Activated naive CD8-positive, alpha-beta T cell treated with anti-CD3 and anti-CD28 coated beads, Interleukin-2, amount 50 U/mL, for 24 hours (primary cell): ENCODE results near the gene SORCS2.
"Not testable (repeated sequence)": the region's sequence is repeated elsewhere in the genome, so short reads cannot be mapped to it uniquely, and the experiment has no call there.

Experiments used
- ATAC-seq: fragments of 150-1000 bp; cut with Tn5 transposase; one replicate; pipeline ENCODE4 v1.10.0; 2021
- DNase-seq: peaks from one replicate; pipeline ENCODE4 v3.0.0; 2021
- H3K27ac Mint-ChIP-seq: one replicate; pipeline ENCODE4 v1.8.0; 2021; ENCODE audit warnings: mild to moderate bottlenecking, mixed read lengths
- H3K27me3 Mint-ChIP-seq: one replicate; pipeline ENCODE4 v1.8.0; 2021; ENCODE audit warnings: mixed read lengths
- H3K36me3 Mint-ChIP-seq: one replicate; pipeline ENCODE4 v1.8.0; 2021; ENCODE audit warnings: low read depth, mixed read lengths
- H3K4me1 Mint-ChIP-seq: one replicate; pipeline ENCODE4 v1.8.0; 2021; ENCODE audit warnings: mixed read lengths
- H3K4me3 Mint-ChIP-seq: one replicate; pipeline ENCODE4 v1.8.0; 2021; ENCODE audit warnings: mild to moderate bottlenecking, moderate library complexity, mixed read lengths
- H3K9me3 Mint-ChIP-seq: one replicate; pipeline ENCODE4 v1.8.0; 2021; ENCODE audit warnings: mixed read lengths

The SORCS2 gene

DNA sequence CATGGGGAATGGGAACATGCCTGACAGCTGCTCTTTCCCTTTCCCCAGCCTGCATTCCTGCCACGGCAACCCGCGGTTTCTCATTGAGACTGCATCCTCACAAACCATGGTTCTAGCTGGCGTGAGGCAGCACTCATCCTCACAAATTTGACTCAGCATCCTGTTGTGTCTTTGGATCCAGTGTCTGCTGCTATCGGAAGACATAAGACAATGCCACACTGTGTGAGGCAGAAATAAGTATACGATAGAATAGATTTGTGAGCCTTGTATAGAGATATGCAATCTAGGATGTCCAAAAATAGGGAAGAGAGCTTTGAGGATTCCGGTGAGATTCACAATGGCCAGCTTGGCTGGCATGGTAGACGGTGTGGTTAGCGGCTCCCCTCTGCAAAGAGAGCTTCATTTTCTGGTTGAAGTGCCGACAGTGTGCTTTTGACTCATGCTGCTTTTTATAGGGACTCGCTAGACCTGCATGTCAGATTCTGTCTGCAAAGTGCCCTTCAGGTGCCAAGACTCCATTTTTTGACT is 403.7 kb downstream of the SORCS2 start:
- Mint-ChIP-seq H3K4me1 (no peaks in the 10 kb centered on the region), H3K9me3 (no peaks in the 10 kb centered on the region), H3K36me3 (no peaks in the 10 kb centered on the region), H3K27me3 (peaks cover 4% of the 10 kb centered on the region), H3K4me3 (no peak overlapping the region), H3K27ac (no peak overlapping the region)
- ATAC-seq (no peak), DNase-seq (no peak)

GRCh38 chr4:7596918-7597606 is 404.7 kb downstream of the SORCS2 start:
- no peak for ATAC-seq
- no peak overlapping the region for H3K4me3 Mint-ChIP-seq
- no peaks in the 10 kb centered on the region for H3K9me3 Mint-ChIP-seq
- H3K4me1 Mint-ChIP-seq = no peaks in the 10 kb centered on the region
- no peak for DNase-seq
- H3K27ac Mint-ChIP-seq = no peak overlapping the region
- H3K27me3 Mint-ChIP-seq = peaks cover 3% of the 10 kb centered on the region
- H3K36me3 Mint-ChIP-seq = no peaks in the 10 kb centered on the region

DNA sequence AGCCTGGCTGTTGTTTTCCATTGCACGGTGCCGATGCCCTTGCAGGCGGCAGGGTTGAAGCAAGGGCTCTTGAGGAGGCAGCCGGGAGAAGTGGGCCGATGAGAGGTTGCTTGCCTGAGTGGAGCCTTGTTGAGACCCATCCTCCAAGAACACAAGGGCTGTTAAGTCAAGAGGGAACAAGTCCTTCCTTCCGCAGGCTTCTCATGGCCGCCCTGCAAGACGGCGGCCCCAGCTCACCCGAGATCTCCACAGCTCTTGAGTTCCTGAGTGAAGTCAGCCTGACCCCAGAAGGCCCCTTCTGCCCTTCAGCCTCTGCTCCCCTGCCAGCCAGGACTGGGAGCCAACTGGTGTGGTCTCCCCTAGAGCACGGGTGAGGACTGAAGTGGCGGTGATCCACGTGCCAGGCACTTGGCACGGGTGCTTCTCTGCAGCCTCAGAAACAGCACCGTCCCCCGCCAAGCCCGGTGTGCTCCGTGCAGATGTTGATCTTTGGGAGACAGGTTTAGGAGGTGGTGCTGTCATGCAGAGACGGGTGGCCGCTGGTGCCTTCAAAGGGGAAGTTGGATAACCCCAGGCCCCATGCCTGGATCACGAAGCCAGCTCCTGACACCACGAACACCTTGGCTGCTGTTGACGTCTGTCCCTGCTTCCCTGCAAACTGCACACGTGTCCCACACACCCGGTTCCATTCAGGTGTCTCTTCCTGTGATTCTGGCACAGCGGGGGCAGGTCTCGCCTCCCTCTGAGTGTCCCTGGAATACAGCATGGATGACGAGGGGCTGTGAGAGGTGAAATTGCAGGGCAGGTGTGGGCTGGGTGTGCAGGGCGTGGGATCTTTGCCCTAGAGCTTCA is 406.8 kb downstream of the SORCS2 start:
- Mint-ChIP-seq H3K36me3 (no peaks in the 10 kb centered on the region), H3K27ac (no peak overlapping the region)
- no peak for ATAC-seq

DNA sequence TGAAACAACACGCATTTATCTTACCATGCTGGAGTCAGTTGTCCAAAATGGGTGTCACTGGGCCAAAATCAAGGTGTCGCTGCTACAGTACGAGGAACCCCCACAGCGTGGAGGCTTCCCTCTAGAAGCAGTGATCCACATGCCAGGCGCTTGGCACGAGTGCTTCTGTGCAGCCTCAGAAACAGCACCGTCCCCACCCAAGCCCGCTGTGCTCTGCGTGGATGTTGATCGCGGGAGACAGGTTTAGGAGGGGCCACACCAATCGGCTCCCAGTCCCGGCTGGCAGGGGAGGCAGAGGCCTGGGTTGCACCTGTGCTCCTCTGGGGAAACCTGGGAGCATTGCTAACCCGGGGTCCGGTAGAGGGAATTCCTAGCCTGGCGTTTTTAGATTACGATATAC is 407.9 kb downstream of the SORCS2 start:
- Mint-ChIP-seq H3K27me3 (peaks cover 3% of the 10 kb centered on the region), H3K27ac (no peak overlapping the region), H3K4me3 (no peak overlapping the region), H3K4me1 (no peaks in the 10 kb centered on the region), H3K36me3 (no peaks in the 10 kb centered on the region), H3K9me3 (peaks cover 13% of the 10 kb centered on the region)
- no peak for ATAC-seq
- no peak for DNase-seq

More for the DNA sequence above, 406.8 kb downstream of the SORCS2 start:
- DNase-seq = no peak
- Mint-ChIP-seq H3K27me3 (peaks cover 3% of the 10 kb centered on the region), H3K9me3 (peaks cover 9% of the 10 kb centered on the region), H3K4me3 (no peak overlapping the region), H3K4me1 (no peaks in the 10 kb centered on the region)

DNA sequence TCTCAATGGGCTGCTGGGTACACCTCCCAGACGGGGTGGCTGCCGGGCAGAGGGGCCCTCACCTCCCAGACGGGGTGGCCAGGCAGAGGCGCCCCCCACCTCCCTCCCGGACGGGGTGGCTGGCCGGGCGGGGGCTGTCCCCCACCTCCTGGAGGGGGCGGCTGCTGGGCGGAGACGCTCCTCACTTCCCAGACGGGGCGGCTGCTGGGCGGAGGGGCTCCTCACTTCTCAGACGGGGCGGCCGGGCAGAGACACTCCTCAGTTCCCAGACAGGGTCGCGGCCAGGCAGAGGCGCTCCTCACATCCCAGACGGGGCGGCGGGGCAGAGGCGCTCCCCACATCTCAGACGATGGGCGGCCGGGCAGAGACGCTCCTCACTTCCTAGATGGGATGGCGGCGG is 409.8 kb downstream of the SORCS2 start:
- ATAC-seq, H3K27me3 Mint-ChIP-seq, H3K27ac Mint-ChIP-seq, H3K36me3 Mint-ChIP-seq, DNase-seq, H3K4me1 Mint-ChIP-seq, H3K4me3 Mint-ChIP-seq: not testable (repeated sequence)
- peaks cover 13% of the 10 kb centered on the region for H3K9me3 Mint-ChIP-seq

GRCh38 chr4:7607156-7607910 is 415.0 kb downstream of the SORCS2 start:
- ATAC-seq (no peak), DNase-seq (no peak)
- Mint-ChIP-seq H3K27me3 (no peaks in the 10 kb centered on the region), H3K4me1 (no peaks in the 10 kb centered on the region), H3K9me3 (peaks cover 13% of the 10 kb centered on the region), H3K4me3 (no peak overlapping the region), H3K36me3 (no peaks in the 10 kb centered on the region), H3K27ac (no peak overlapping the region)

DNA sequence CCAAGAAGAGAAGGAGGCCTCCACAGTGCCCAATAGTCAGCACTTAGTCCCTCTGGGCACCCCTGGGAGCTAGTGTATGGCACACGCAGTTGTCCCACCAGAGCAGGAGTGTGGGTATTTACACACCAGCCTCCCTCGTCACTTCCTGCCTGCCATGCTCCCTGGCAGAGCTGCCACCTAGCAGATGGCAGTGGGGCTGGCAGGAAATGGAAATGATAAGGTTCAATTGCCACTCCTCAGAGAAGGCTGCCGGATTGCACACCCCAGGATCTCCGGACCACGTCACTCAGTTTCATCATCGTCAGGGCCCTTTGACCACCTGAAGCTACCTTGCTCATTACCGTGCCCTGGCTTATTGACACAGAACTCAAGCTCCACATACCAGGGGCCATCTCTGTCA is 415.7 kb downstream of the SORCS2 start:
- Mint-ChIP-seq H3K4me3 (no peak overlapping the region), H3K27ac (no peak overlapping the region), H3K36me3 (no peaks in the 10 kb centered on the region), H3K27me3 (no peaks in the 10 kb centered on the region), H3K4me1 (no peaks in the 10 kb centered on the region), H3K9me3 (peaks cover 13% of the 10 kb centered on the region)
- ATAC-seq (no peak), DNase-seq (no peak)

- no peaks in the 10 kb centered on the region for H3K36me3 Mint-ChIP-seq
- DNase-seq (no peak), ATAC-seq (no peak)
- H3K27ac Mint-ChIP-seq = no peak overlapping the region
- peaks cover 4% of the 10 kb centered on the region for H3K9me3 Mint-ChIP-seq
- H3K4me1 Mint-ChIP-seq = no peaks in the 10 kb centered on the region
- H3K4me3 Mint-ChIP-seq = no peak overlapping the region
- H3K27me3 Mint-ChIP-seq = no peaks in the 10 kb centered on the region
Measured at GRCh38 chr4:7609316-7609715, 417.0 kb downstream of the SORCS2 start.

GRCh38 chr4:7610022-7610670 is 417.8 kb downstream of the SORCS2 start:
- ATAC-seq (no peak), DNase-seq (no peak)
- no peaks in the 10 kb centered on the region for H3K27me3 Mint-ChIP-seq
- no peak overlapping the region for H3K4me3 Mint-ChIP-seq
- no peaks in the 10 kb centered on the region for H3K4me1 Mint-ChIP-seq
- H3K27ac Mint-ChIP-seq = no peak overlapping the region
- no peaks in the 10 kb centered on the region for H3K36me3 Mint-ChIP-seq
- H3K9me3 Mint-ChIP-seq = no peaks in the 10 kb centered on the region

- no peaks in the 10 kb centered on the region for H3K9me3 Mint-ChIP-seq
- H3K27me3 Mint-ChIP-seq = no peaks in the 10 kb centered on the region
- ATAC-seq (no peak), DNase-seq (no peak)
- H3K4me3 Mint-ChIP-seq = no peak overlapping the region
- no peaks in the 10 kb centered on the region for H3K4me1 Mint-ChIP-seq
- H3K36me3 Mint-ChIP-seq = no peaks in the 10 kb centered on the region
- H3K27ac Mint-ChIP-seq = no peak overlapping the region
Measured at GRCh38 chr4:7610841-7611240, 418.5 kb downstream of the SORCS2 start.

GRCh38 chr4:7612311-7612897 is 420.1 kb downstream of the SORCS2 start:
- Mint-ChIP-seq H3K27me3 (no peaks in the 10 kb centered on the region), H3K4me1 (no peaks in the 10 kb centered on the region), H3K9me3 (no peaks in the 10 kb centered on the region), H3K36me3 (no peaks in the 10 kb centered on the region), H3K27ac (no peak overlapping the region), H3K4me3 (no peak overlapping the region)
- DNase-seq (no peak), ATAC-seq (no peak)

DNA sequence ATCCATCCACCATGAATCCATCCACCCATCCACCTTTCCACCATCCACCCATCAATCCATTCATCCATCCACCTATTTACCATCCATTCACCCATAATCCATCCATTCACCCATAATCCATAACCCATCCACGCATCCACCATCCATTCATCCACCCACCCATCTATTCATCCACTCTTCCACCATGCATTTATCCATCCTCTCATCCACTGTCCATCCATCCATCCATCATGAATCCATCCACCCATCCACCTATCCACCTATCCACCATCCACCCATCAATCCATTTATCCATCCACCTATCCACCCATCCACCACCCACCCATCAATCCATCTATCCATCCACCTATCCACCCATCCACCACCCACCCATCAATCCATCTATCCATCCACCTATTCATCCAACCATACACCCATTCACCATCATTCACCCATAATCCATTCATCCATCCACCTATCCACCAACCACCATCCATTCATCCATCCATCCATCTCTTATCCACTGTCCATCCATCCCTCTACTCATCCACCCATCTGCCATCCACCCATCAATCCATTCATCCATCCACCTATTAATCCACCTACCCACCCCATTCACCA is 422.1 kb downstream of the SORCS2 start:
- ATAC-seq (no peak), DNase-seq (no peak)
- H3K9me3 Mint-ChIP-seq = no peaks in the 10 kb centered on the region
- no peak overlapping the region for H3K4me3 Mint-ChIP-seq
- no peaks in the 10 kb centered on the region for H3K4me1 Mint-ChIP-seq
- H3K36me3 Mint-ChIP-seq = no peaks in the 10 kb centered on the region
- H3K27ac Mint-ChIP-seq = no peak overlapping the region
- H3K27me3 Mint-ChIP-seq = no peaks in the 10 kb centered on the region

- Mint-ChIP-seq H3K4me1 (no peaks in the 10 kb centered on the region), H3K27ac (no peak overlapping the region), H3K36me3 (no peaks in the 10 kb centered on the region), H3K9me3 (no peaks in the 10 kb centered on the region), H3K4me3 (no peak overlapping the region), H3K27me3 (peaks cover 1% of the 10 kb centered on the region)
- DNase-seq (no peak), ATAC-seq (no peak)
Measured at GRCh38 chr4:7616193-7616592, 423.9 kb downstream of the SORCS2 start.

DNA sequence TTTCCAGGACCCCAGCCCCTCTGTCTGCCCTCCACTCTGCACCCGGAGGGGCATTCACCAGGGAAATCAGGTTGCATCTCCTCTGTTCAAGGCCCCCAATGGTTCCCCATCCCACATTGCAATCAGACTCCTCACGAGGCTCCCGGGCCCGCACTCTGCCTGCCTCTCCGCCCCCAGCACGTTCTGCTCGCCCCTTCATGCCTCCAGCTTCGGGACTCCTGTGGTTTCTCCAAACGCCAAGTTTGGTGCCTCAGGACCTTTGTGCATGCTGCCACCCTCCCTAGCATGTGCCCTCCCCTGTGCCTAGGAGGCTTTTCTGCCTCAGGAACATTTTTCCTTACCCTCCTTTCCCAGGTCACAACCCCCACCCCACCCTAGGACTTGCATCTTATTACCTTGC is 426.0 kb downstream of the SORCS2 start:
- H3K4me1 Mint-ChIP-seq = no peaks in the 10 kb centered on the region
- no peaks in the 10 kb centered on the region for H3K36me3 Mint-ChIP-seq
- no peak for ATAC-seq
- H3K4me3 Mint-ChIP-seq = no peak overlapping the region
- peaks cover 7% of the 10 kb centered on the region for H3K27me3 Mint-ChIP-seq
- no peak for DNase-seq
- H3K9me3 Mint-ChIP-seq = no peaks in the 10 kb centered on the region
- H3K27ac Mint-ChIP-seq = no peak overlapping the region
